HCT116 (cell line): ENCODE measurements around the gene SMPDL3A.

Experiments
- CEBPB ChIP-seq: IDR thresholded peaks from 2 replicates; pipeline ENCODE4 v1.6.1; 2012; ENCODE audit warnings: low read depth
- EZH2 ChIP-seq: fragments of 200-600 bp; sonication (generic); IDR thresholded peaks from 2 replicates; pipeline ENCODE4 v1.6.1; 2017; ENCODE audit warnings: antibody characterized with exemption, mixed run types
- EZH2phosphoT487 ChIP-seq: fragments of 200-600 bp; IDR thresholded peaks from 2 replicates; pipeline ENCODE4 v1.6.1; 2018; ENCODE audit warnings: antibody characterized with exemption, borderline replicate concordance
- JUND ChIP-seq: IDR thresholded peaks from 2 replicates; pipeline ENCODE4 v1.6.1; 2012
- POLR2A ChIP-seq: IDR thresholded peaks from 2 replicates; pipeline ENCODE4 v1.7.0; 2011; ENCODE audit warnings: borderline replicate concordance; ENCODE audit not compliant: insufficient read depth, insufficient read length; ENCODE audit errors: extremely low read depth
- POLR2AphosphoS5 ChIP-seq: IDR thresholded peaks from 2 replicates; pipeline ENCODE4 v1.6.1; 2011; ENCODE audit warnings: mild to moderate bottlenecking, low read depth, low read length, moderate library complexity
- SIN3A ChIP-seq: IDR thresholded peaks from 2 replicates; pipeline ENCODE4 v1.6.1; 2012; ENCODE audit warnings: low read depth
- SP1 ChIP-seq: IDR thresholded peaks from 2 replicates; pipeline ENCODE4 v1.6.1; 2012; ENCODE audit warnings: low read depth
- TCF7L2 ChIP-seq: IDR thresholded peaks from 2 replicates; pipeline ENCODE4 v1.7.0; 2011; ENCODE audit warnings: borderline replicate concordance, inconsistent platforms; ENCODE audit not compliant: insufficient read depth, insufficient read length; ENCODE audit errors: extremely low read depth
- ZNF274 ChIP-seq: fragments of 200-500 bp; sonication (Bioruptor generic); IDR thresholded peaks from 2 replicates; pipeline ENCODE4 v1.6.1; 2014; ENCODE audit warnings: mild to moderate bottlenecking, low read depth, low read length, inconsistent platforms
- TF ChIP-seq, protein P1 (sequence below), 3 experiments: fragments of 200-600 bp in 1 of 3; sonication (generic) in 1 of 3; IDR thresholded peaks in 2 of 3; conservative IDR thresholded peaks in 1 of 3; 2 replicates each; pipeline ENCODE4 v1.5.1; 2012 to 2017; ENCODE audit warnings: low read depth in 2 of 3, low read length in 2 of 3, antibody characterized with exemption in 1 of 3, borderline replicate concordance in 1 of 3, control low read depth in 1 of 3, mild to moderate bottlenecking in 1 of 3, mixed read lengths in 1 of 3, mixed run types in 1 of 3, moderate library complexity in 1 of 3; ENCODE audit not compliant: insufficient read depth in 1 of 3
- TF ChIP-seq, protein P2 (sequence below): IDR thresholded peaks from 2 replicates; pipeline ENCODE4 v1.6.1; 2012
- TF ChIP-seq, protein P3 (sequence below): IDR thresholded peaks from 2 replicates; pipeline ENCODE4 v1.6.1; 2012; ENCODE audit warnings: low read depth

DNA sequence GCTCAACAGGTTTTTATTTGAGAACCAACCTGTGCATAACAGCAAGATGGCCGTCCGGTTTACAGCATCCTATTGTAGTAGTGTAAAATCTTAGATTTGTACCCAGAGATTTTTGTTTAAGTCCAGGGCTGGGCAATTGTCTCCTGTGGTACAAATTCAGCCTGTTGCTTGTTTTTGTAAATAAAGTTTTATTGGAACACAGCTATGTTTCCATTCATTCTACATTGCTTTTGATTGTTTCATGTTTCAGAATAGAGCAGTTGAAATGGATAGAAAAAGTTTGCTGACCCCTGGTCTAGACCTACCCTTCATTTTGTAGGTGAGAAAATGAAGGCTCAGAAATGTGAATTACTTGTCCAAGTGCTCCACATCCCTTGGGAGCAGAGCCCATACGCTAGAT lies 8.5 kb downstream of the SMPDL3A start:
- TF ChIP-seq, protein P1, sequence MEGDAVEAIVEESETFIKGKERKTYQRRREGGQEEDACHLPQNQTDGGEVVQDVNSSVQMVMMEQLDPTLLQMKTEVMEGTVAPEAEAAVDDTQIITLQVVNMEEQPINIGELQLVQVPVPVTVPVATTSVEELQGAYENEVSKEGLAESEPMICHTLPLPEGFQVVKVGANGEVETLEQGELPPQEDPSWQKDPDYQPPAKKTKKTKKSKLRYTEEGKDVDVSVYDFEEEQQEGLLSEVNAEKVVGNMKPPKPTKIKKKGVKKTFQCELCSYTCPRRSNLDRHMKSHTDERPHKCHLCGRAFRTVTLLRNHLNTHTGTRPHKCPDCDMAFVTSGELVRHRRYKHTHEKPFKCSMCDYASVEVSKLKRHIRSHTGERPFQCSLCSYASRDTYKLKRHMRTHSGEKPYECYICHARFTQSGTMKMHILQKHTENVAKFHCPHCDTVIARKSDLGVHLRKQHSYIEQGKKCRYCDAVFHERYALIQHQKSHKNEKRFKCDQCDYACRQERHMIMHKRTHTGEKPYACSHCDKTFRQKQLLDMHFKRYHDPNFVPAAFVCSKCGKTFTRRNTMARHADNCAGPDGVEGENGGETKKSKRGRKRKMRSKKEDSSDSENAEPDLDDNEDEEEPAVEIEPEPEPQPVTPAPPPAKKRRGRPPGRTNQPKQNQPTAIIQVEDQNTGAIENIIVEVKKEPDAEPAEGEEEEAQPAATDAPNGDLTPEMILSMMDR (IDR thresholded peaks at IDR 0.05 in 2 of 3, conservative IDR thresholded peaks at IDR 0.05 in 1 of 3; ENCODE audit: borderline replicate concordance in 1 of 3, insufficient read depth in 1 of 3, low read depth in 2 of 3, low read length in 2 of 3) = no peak
- TF ChIP-seq CEBPB (no peak), SIN3A (no peak), POLR2A (no peak), EZH2phosphoT487 (no peak), EZH2 (no peak), JUND (no peak), ZNF274 (no peak), POLR2AphosphoS5 (no peak), SP1 (no peak), TCF7L2 (no peak)
- TF ChIP-seq, protein P2, sequence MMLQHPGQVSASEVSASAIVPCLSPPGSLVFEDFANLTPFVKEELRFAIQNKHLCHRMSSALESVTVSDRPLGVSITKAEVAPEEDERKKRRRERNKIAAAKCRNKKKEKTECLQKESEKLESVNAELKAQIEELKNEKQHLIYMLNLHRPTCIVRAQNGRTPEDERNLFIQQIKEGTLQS = no peak
- TF ChIP-seq, protein P3, sequence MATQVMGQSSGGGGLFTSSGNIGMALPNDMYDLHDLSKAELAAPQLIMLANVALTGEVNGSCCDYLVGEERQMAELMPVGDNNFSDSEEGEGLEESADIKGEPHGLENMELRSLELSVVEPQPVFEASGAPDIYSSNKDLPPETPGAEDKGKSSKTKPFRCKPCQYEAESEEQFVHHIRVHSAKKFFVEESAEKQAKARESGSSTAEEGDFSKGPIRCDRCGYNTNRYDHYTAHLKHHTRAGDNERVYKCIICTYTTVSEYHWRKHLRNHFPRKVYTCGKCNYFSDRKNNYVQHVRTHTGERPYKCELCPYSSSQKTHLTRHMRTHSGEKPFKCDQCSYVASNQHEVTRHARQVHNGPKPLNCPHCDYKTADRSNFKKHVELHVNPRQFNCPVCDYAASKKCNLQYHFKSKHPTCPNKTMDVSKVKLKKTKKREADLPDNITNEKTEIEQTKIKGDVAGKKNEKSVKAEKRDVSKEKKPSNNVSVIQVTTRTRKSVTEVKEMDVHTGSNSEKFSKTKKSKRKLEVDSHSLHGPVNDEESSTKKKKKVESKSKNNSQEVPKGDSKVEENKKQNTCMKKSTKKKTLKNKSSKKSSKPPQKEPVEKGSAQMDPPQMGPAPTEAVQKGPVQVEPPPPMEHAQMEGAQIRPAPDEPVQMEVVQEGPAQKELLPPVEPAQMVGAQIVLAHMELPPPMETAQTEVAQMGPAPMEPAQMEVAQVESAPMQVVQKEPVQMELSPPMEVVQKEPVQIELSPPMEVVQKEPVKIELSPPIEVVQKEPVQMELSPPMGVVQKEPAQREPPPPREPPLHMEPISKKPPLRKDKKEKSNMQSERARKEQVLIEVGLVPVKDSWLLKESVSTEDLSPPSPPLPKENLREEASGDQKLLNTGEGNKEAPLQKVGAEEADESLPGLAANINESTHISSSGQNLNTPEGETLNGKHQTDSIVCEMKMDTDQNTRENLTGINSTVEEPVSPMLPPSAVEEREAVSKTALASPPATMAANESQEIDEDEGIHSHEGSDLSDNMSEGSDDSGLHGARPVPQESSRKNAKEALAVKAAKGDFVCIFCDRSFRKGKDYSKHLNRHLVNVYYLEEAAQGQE = no peak
